NCI-H226 (cell line): ENCODE measurements around the gene RGL4.

Experiments
- DNase-seq: peaks from one replicate; pipeline ENCODE4 v3.0.0-alpha.2; 2015

RGL4 gene

GRCh38 chr22:23745791-23746190 is 55.0 kb downstream of the RGL4 start:
- DNase-seq = no peak
